LNCaP clone FGC (cell line): ENCODE results near the gene DUS1L.

ENCODE experiments used
- DNase-seq: peaks from one replicate; pipeline ENCODE4 v3.0.0-alpha.2; 2011; ENCODE audit warnings: low read depth
- H3K4me3 ChIP-seq: 2 replicates; pipeline ENCODE4 v1.5.1; 2011; ENCODE audit warnings: mild to moderate bottlenecking, low read depth, low read length, control low read depth
- CTCF ChIP-seq: IDR thresholded peaks from 2 replicates; pipeline ENCODE4 v1.5.1; 2012; ENCODE audit warnings: mild to moderate bottlenecking; ENCODE audit not compliant: control insufficient read depth, insufficient read depth; ENCODE audit errors: extremely low read depth

DUS1L gene

GRCh38 chr17:82105882-82106687 lies 40.5 kb upstream of the DUS1L start:
- peak; percentile 57 for TF ChIP-seq CTCF
- H3K4me3 ChIP-seq, result peak overlapping the region; percentile 53
- DNase-seq, result peak; percentile 98

GRCh38 chr17:82105417-82105881 lies 39.8 kb upstream of the DUS1L start:
- no peak for TF ChIP-seq CTCF
- DNase-seq, result no peak
- H3K4me3 ChIP-seq, result peak overlapping the region; percentile 53

- no peak for DNase-seq
- no peak for TF ChIP-seq CTCF
- peak overlapping the region; percentile 53 for H3K4me3 ChIP-seq
Observed at GRCh38 chr17:82104797-82105416, 39.3 kb upstream of the DUS1L start.

GRCh38 chr17:82103553-82104451 lies 38.2 kb upstream of the DUS1L start:
- H3K4me3 ChIP-seq, result no peak overlapping the region
- peak; percentile 95 for DNase-seq
- TF ChIP-seq CTCF, result no peak

GRCh38 chr17:82101767-82102679 lies 36.4 kb upstream of the DUS1L start:
- no peak overlapping the region for H3K4me3 ChIP-seq
- peak; percentile 46 for DNase-seq

More at GRCh38 chr17:82101767-82102679, 36.4 kb upstream of the DUS1L start:
- peak; percentile 1; the same call in 1 of the 2 replicates for TF ChIP-seq CTCF
